ENCODE data around the gene ACBD5.
"Not testable (repeated sequence)": the region's sequence is repeated elsewhere in the genome, so short reads cannot be mapped to it uniquely, and the experiment has no call there.

The ACBD5 gene

DNA sequence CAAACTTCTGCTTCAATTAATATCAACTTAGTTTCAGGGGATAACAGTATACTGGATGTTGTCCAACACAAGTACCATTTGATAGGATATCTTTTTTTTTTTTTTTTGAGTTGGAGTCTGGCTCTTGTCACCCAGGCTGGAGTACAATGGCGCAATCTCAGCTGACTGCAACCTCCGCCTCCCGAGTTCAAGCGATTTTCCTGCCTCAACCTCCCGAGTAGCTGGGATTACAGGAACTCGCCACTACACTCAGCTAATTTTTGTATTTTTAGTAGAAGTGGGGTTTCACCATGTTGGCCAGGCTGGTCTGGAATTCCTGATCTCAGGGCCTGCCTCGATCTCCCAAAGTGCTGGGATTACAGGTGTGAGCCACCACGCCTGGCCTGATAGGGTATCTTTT lies 3.1 kb downstream of the ACBD5 start:
- not testable (repeated sequence) for DNase-seq

DNA sequence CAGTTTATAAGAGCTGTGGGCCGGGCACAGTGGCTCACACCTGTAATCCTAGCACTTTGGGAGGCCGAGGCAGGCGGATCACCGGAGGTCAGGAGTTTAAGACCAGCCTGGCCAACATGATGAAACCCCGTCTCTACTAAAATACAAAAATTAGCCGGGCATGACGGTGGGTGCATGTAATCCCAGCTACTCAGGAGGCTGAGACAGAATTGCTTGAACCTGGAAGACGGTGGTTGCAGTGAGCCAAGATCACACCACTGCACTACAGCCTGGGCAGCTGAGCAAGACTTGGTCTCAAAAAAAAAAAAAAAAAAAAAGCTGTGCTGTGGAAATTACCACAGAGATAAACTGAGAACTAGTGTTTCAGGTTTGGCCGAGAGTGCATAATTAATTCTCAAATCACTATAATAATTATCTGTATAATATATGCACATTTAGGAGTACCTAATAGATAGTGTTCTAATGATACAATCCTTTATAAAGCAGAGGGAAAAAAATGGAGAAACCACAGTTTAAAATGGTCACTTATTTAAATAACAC lies 3.9 kb downstream of the ACBD5 start:
- not testable (repeated sequence) for DNase-seq

DNA sequence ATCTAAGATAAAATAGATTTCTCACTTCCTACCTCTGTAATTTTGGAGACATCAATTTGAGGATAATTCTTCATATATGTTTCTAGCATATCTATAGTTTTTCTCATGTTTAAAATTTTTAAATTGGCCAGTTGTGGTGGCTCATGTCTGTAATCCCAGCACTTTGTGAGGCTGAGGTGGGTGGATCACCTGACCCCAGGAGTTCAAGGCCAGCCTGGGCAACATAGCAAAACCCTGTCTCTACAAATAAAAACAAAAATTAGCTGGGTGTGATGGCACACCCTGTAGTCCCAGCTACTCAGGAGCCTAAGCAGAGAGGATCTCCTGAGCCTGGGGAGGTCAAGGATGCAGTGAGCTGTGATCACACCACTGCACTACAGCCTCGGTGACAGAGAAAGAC lies 4.9 kb downstream of the ACBD5 start:
- DNase-seq: no peak

DNA sequence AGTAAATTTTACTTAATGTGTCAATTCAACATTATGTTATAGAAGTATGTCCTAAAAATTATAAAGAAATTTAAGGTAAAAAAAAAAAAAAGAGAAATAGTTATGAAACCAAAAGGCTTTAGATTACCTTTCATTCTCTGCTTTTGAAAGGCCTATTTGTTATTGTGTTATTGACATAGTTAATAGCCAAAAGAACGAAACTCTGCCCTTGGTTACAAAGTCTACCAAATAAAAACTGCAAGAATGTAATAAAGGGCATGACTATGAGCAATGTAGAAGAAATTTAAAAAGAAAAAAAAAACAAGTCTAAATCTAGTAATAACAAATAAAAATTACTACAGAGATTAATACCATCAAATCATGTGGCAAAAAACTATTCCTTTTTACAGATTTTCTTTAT lies 10.6 kb downstream of the ACBD5 start:
- DNase-seq: no peak

DNA sequence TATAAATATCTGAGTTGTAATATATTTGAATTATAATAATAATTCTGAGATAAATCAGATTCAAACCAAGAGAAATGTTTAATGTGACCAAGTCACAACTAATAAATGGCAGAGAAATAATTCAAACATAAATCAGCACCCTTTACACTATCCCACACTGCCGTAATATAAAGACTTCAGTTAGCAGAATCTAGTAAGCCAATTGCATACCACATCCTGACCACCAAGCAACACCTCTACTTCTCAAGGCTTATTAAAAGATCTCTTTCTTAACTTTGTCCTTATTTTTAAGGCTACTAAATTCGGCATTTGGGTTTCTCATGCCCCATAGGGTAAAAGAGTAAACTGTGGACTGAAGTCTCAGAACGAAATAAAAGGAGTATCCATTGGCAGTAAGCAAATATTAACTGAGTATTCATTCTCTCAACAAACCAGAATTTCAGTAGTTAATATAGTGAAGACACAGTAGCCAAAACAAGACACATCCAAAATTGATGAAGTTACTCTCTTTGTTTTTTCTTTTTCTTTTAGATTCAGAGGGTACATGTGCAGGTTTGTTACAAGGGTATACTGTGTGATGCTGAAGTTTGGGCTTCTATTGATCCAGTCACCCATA lies 14.8 kb downstream of the ACBD5 start:
- no peak for DNase-seq

DNA sequence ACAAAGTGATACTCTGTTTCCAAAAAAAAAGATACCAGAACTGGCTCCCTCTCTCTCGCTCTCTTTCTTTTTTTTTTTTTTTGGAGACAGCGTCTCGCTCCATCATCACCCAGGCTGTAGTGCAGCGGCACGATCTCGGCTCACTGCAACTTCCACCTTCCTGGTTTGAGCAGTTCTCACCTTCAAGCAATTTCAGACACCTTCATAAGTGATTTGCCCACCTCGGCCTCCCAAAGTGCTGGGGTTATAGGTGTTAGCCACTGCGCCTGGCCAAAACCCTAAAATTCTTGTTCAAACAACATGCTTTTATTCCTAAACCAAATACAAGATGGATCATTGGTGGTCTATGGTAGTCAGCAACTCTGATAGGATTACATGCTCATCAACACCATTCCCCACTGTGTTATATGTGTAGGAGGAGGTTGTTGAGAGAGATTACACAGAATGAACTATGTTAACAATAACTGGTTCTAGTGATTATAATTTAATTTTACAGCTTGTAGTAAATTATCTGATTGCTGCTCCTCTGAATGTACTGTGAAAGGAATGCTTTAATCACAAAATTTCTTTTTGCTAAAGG lies 15.5 kb downstream of the ACBD5 start:
- DNase-seq: no peak

DNA sequence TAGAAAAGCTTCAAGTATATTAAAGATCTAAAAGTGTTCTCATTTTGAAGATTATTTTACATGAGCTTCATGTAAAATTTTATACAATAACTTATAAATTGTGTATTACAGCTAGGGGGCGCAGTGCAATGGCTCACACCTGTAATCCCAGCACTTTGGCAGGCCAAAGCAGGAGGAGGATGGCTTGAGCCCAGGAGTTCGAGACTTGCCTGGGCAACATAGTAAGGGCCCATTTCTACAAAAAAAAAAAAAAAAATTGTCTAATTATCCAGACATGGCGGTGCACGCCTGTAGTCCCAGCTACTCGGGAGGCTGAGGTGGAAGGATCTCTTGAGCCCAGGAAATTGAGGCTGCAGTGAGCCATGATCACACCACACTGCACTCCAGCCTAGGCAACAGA lies 16.6 kb downstream of the ACBD5 start:
- no peak for DNase-seq

DNA sequence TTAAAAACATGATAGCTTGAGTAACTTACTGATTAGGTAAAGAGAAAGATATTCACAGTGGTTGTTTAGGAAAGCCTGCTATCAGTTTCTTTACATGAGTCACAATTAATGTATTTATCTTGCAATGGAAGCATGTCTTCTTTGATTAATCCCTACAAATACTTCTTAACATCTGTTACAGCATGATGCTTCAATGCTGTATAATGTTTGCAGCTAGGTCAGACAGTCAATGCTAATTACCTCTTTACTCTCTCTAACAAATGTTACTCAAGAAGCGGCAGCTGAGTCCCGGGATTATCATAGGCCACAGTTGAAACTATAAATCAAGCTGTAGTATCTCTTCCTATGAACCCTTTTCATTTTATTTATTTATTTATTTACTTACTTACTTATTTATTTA lies 33.2 kb downstream of the ACBD5 start:
- DNase-seq: no peak

DNA sequence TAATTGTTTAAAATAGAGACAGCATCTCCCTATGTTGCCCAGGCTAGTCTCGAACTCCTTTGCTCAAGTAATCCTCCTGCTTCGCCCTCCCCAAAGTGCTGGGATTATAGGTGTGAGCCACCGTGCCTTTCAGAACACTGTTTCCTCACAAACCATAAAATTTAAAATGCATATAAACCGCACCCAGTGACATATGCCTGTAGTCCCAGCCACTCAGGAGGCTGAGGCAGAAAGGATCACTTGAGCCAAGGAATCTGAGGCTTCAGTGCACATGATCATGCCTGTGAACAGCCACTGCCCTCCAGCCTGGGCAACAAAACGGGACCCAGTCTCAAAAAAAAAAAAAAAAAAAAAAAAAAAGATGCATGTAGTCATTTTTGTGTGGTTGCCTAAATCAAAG lies 36.8 kb downstream of the ACBD5 start:
- no peak for DNase-seq

DNA sequence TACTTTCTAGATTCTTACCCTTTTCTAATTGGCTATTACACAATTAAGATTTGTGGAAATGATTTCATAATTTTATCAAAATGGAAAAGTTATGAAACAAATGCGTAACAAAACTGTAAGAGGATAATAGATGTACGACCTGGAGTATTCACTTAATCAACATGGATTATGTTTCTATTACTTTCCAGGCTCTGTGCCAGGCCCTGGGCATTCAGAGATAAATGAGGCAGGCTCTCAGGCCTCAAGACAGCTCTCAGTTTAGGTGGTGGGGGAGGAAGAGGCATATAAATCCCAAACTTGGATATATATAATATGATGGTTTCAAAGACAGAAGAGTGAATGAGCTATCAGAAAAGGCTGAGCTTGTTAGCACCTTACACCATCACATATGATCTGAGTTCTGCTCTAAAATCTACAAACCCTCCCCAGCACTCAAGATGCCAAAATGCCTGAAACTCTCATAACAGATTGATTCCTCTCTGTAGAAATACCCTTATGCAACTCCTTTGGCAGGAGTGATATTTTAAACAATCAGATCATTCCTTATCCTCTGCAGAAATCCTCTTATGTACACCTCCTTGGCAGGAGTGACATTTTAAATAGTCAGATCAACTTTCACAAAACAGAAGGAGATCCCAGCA lies 42.5 kb downstream of the ACBD5 start:
- DNase-seq: no peak

DNA sequence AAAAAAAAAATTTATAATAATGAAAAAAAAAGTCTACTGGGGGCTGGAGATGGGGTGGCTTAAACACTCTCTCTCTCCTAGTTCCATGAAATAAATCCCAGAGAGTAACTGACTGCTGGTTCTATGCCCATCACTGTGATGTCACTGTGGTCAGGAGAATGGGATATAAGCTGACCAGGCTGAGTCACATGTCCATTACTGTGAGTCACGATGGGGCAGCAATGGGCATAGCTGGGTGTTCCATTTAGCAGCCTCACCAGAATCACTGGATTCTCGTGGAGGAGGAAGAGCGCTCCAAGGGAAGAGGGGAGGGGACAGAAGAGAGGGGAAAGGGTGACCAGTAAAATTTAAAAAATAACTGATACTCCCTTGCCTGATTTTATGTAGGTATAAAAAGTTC lies 48.3 kb downstream of the ACBD5 start:
- DNase-seq: no peak

DNA sequence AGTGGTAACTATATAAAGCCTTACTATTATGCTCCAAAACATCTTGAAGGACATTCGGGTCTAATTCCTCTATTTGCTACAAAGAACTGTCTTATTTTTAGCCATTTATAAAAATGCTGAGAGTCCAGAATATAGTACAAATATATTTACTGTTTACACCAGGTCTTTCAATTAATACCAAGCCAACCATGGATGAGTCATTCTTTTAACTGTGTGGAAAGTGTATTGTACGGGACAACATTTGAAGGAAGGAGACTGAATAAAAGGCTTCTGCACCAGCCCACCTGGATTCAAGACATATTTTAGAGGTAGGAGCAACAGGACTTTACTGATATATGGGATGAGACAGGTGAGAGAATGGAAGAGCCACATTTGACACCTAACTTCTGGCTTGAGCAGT lies 50.1 kb downstream of the ACBD5 start:
- no peak for DNase-seq

DNA sequence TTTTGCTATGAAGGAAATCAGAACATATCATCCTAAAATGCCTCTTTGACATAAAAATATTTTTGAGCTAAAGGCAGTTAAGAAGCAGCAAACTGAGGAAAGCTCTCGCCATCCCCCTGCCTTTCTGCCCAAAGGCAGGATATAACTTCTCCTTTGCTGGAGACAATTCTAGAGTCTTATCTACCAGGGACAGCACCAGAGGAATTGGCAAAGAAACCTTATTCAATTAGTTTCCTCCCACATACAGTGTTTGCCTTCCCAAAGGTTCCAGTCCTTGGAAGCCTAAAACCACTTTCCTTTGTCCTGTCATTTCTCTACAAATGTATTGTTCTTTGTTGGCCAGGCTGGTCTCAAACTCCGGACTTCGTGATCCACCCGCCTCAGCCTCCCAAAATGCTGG lies 51.7 kb downstream of the ACBD5 start:
- no peak for DNase-seq

DNA sequence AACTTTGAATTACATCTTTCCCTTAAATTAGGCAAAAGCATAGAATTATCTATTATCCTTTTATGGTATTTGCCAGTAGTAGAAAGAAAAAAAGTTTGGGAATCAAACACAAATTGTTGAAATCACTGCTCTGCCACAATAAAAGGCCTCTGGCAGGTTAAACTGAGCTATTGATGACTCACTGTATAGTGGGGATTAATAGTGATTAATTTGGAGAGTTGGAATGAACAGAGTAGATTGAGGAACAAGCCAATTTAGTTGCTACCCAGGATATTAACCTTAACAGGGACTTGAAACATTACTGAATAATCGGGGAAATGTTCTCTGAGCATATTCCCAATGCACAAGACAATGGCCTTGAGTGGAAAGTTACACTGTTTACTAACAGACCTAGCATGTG lies 52.3 kb downstream of the ACBD5 start:
- no peak for DNase-seq

DNA sequence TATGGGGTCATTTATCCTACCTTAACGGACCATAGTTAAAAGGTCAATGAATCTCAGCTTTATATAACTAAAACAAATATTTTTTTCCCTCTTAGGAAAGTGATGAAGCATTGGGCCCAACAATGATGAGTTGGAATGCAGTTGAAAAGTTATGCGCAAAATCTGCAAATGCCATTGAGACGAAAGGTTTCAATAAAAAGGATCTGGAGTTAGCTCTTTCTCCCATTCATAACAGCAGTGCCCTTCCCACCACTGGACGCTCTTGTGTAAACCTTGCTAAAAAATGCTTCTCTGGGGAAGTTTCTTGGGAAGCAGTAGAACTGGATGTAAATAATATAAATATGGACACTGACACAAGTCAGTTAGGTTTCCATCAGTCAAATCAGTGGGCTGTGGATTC lies 70.7 kb downstream of the ACBD5 start:
- no peak for DNase-seq

DNA sequence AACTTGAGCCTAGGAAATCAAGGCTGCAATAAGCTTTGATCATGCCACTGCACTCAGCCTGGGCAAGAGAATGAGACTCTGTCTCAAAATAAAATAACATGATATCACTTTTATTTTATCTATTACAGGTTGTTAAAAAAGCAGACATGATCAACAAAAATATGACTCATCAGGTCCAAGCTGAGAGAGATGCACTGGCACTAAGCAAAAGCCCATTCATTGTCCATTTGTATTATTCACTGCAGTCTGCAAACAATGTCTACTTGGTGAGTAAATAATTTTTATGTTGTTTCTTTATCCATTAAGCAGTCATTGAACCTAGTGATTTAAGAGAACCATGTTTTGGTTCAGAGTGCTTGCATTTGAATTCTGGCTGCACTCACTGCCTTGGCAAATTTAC lies 82.2 kb downstream of the ACBD5 start:
- DNase-seq: no peak

DNA sequence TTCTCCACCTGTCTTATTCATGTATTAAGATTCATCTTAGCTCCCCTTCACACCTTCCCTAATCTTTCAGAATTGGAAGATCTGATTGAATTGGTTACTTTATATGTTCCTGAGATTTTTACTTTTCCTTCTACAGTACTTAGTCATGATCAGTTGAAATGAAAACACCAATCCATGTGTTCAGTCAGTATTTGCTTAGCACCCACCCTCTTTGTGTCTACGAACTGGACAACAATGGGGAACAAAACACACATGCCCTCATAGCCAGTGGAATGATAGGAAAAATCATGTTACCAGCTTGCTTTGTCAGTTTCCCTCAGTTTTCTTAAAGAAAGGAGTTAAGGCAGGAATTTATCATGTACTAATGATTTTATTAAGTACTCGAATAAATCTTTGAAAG lies 83.4 kb downstream of the ACBD5 start:
- no peak for DNase-seq

DNA sequence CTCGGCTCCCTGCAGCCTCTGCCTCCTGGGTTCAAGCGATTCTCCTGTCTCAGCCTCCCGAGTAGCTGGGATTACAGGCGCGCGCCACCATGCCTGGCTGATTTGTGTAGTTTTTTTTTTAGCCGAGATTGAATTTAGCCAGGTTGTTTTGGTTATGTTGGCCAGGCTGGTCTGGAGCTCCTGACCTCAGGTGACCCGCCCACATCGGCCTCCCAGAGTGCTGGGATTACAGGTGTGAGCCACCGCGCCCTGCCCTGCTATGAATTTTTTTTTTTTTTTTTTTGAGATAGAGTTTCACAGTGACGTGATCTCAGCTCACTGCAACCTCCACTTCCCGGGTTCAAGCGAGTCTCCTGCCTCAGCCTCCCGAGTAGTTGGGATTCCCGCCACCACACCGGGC lies 84.0 kb downstream of the ACBD5 start:
- DNase-seq: not testable (repeated sequence)

DNA sequence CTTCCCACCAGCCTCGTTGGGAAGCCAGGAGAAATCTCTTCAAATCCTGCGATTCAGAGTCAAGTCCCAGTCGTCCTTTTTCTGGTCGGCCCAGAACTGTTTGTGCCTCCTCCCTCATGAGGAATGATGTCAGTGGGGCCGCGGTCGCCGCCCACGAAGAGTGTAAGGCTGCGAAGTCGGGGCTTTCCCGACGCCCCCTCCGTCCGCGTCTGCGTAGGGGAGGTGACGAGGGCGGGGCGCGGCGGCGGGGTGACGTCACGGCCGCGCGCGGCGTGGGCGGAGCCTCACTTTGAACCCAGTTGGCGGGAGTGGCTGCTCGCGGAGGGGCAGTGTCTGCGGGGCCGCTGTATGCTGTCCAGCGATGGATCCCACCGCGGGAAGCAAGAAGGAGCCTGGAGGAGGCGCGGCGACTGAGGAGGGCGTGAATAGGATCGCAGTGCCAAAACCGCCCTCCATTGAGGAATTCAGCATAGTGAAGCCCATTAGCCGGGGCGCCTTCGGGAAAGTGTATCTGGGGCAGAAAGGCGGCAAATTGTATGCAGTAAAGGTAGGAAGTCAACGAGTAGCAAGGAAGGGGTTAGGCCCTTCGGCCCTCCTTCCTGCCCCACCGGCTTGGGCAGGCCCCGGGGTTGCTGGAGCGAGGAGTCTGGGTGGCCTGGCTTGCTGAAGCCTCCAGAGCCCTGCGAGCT lies 85.4 kb downstream of the ACBD5 start, which contains the start of gene MASTL:
Gene MASTL, plus strand, starts transcription at position 287 of the 689 bp plus-strand sequence. Its CDS starts 75 bp downstream, at position 362.
- peak; percentile 58 for DNase-seq

DNA sequence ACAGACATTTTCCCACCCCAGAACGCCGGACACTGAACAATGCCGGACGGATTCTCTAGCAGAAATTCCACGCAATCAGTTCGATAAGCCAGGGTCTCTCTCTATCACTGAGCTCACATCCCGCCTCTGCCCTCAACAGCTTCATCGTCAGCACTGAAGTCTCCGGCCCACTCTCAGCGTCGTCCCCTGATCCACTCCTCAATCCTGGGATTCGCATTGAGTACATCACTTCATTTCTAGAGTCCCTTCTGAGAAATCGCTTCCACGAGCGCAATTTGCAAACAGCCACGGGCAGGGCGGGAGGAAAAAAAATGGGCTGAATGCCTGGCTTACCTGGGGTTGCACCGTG lies 86.8 kb downstream of the ACBD5 start:
- peak; percentile 30 for DNase-seq

DNA sequence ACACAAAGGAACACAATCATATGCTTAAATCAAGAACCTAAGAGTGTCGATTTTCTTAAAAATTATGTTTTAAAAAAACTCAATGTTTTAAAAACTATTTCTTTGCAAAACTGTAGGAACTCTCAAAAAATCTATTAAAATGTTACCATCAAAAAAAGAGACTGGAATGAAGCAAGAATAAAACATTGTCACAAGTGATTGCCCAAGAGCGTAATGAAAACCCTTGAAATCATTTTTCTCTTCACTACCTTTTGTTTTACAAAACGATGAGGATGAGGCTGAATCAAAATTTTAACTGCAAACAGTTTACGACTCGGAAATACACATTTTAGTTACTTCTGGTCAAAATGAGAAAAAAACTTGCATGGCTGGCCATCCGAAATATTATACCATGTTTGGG lies 87.3 kb downstream of the ACBD5 start:
- no peak for DNase-seq

DNA sequence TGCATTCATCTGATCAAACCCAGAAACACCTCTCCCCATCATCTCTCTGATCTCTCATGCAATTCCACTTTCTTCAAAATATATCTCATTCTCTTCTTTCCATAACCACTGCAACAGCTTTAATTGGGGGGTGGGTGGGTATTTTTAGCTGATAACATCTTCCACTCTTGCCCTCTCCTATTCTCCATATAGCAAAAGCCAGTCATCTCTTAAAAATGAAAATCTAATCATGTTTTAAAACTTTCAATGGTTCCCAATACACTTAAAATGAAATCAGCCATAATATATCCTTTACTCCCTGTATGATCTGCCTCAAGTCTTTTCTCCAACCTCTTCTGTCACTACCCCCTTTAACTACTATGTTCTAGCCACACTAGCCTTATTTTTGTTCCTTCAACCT lies 87.9 kb downstream of the ACBD5 start:
- no peak for DNase-seq

DNA sequence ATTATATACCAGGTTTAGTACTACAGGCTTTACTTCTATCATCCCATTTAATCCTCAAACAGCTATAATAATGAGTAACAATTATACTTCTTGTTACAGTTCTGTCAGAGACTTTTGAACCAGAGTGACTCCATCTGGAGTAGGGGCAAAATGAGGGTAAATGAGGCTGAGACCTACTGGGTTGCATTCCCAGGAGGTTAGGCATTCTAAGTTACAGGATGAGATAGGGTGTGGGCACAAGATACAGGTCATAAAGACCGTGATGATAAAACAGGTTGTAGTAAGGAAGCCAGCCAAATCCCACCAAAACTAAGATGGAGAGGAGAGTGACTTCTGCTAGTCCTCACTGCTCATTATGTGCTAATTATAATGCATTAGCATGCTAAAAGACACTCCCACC lies 90.3 kb downstream of the ACBD5 start:
- DNase-seq: no peak

DNA sequence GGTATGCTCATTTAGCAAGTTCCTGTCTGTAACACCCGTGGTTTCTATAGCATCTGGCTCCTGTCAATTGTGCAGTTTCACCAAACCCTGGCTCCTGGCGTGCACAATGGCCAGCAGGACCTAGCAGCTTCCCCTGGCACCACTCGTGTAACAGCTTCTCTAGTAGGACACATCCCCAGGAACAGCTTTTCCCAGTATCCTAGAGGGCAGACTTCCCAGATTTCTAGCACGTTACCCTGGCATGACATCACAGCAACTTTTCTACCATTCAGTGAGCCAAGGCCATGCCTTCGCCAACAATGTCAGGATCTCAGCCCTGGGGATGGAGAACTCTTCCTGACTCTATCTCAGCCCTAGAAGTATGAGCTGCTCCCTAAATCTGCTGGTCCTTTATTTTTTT lies 92.9 kb downstream of the ACBD5 start:
- DNase-seq: no peak

Data from NCI-H526 treated with DMSO at 0.1 percent for 48 hours (cell line).